GM19239 (cell line): Measurements from ENCODE around the gene RPRD1B.
"Not testable (repeated sequence)": the region's sequence is repeated elsewhere in the genome, so short reads cannot be mapped to it uniquely, and the experiment has no call there.

Experiments
- DNase-seq: peaks from one replicate; pipeline ENCODE4 v3.0.0; 2011; ENCODE audit warnings: low spot score; ENCODE audit not compliant: insufficient read length
- FAIRE-seq: peaks from 2 replicates; lab custom pipeline; 2011; peaks lifted over from hg19 to GRCh38; lab: Jason Lieb, UNC

The RPRD1B gene

GRCh38 chr20:38093641-38094077, 60.1 kb downstream of the RPRD1B start:
- DNase-seq (no peak), FAIRE-seq (peak; percentile 26)

GRCh38 chr20:38094373-38094891, 60.9 kb downstream of the RPRD1B start:
- peak; percentile 89 for FAIRE-seq
- DNase-seq, result peak; percentile 36

GRCh38 chr20:38095017-38095686, 61.6 kb downstream of the RPRD1B start:
- peak; percentile 51 for FAIRE-seq

GRCh38 chr20:38098952-38099351, 65.4 kb downstream of the RPRD1B start:
- no peak for FAIRE-seq
- no peak for DNase-seq

More at GRCh38 chr20:38095017-38095686, 61.6 kb downstream of the RPRD1B start:
- no peak for DNase-seq

- not testable (repeated sequence) for FAIRE-seq
Observed at GRCh38 chr20:38102206-38102605, 68.7 kb downstream of the RPRD1B start.

GRCh38 chr20:38104285-38104684, 70.7 kb downstream of the RPRD1B start:
- no peak for FAIRE-seq

More at GRCh38 chr20:38102206-38102605, 68.7 kb downstream of the RPRD1B start:
- DNase-seq, result not testable (repeated sequence)

GRCh38 chr20:38106461-38106860, 72.9 kb downstream of the RPRD1B start:
- FAIRE-seq (no peak), DNase-seq (no peak)

More at GRCh38 chr20:38104285-38104684, 70.7 kb downstream of the RPRD1B start:
- DNase-seq, result no peak

- not testable (repeated sequence) for FAIRE-seq, DNase-seq
Observed at GRCh38 chr20:38107386-38107785, 73.8 kb downstream of the RPRD1B start.

- not testable (repeated sequence) for FAIRE-seq
Observed at GRCh38 chr20:38107916-38108315, 74.4 kb downstream of the RPRD1B start.

GRCh38 chr20:38108438-38108985, 75.0 kb downstream of the RPRD1B start:
- DNase-seq (no peak), FAIRE-seq (no peak)

More at GRCh38 chr20:38107916-38108315, 74.4 kb downstream of the RPRD1B start:
- not testable (repeated sequence) for DNase-seq

GRCh38 chr20:38108986-38109541, 75.5 kb downstream of the RPRD1B start:
- FAIRE-seq (no peak), DNase-seq (no peak)

- no peak for DNase-seq
- FAIRE-seq, result no peak
Observed at GRCh38 chr20:38109591-38110524, 76.3 kb downstream of the RPRD1B start.

GRCh38 chr20:38110525-38111178, 77.1 kb downstream of the RPRD1B start:
- DNase-seq, result no peak
- no peak for FAIRE-seq

- FAIRE-seq (no peak), DNase-seq (no peak)
Observed at GRCh38 chr20:38111366-38112232, 78.1 kb downstream of the RPRD1B start.

GRCh38 chr20:38112261-38112929, 78.8 kb downstream of the RPRD1B start:
- DNase-seq (no peak), FAIRE-seq (no peak)

- no peak for DNase-seq
- no peak for FAIRE-seq
Observed at GRCh38 chr20:38112930-38113294, 79.4 kb downstream of the RPRD1B start.

- FAIRE-seq, result no peak
- no peak for DNase-seq
Observed at GRCh38 chr20:38113401-38114325, 80.1 kb downstream of the RPRD1B start.
